ENCODE results near the gene KIRREL3.

GRCh38 chr11:126704096-126704495, 296.5 kb downstream of the KIRREL3 start:
- TF ChIP-seq PBX3 (IDR thresholded peaks at IDR 0.05) (no peak), CTCF (IDR thresholded peaks at IDR 0.05) (no peak)

All from A549 (cell line).